GM21367 (cell line): ENCODE data around the gene CNIH2.

Experiments used
- ATAC-seq: cut with Tn5 transposase; IDR thresholded peaks from one replicate; pipeline ENCODE4 v1.9.1; 2021; ENCODE audit not compliant: unreplicated experiment

The CNIH2 gene

GRCh38 chr11:66328031-66328301, 50.0 kb downstream of the CNIH2 start:
- ATAC-seq, result no peak

GRCh38 chr11:66328302-66329144, 50.5 kb downstream of the CNIH2 start:
- no peak for ATAC-seq

GRCh38 chr11:66329165-66329673, 51.2 kb downstream of the CNIH2 start:
- no peak for ATAC-seq

- ATAC-seq, result no peak
Measured at GRCh38 chr11:66330931-66331330, 53.0 kb downstream of the CNIH2 start.

DNA sequence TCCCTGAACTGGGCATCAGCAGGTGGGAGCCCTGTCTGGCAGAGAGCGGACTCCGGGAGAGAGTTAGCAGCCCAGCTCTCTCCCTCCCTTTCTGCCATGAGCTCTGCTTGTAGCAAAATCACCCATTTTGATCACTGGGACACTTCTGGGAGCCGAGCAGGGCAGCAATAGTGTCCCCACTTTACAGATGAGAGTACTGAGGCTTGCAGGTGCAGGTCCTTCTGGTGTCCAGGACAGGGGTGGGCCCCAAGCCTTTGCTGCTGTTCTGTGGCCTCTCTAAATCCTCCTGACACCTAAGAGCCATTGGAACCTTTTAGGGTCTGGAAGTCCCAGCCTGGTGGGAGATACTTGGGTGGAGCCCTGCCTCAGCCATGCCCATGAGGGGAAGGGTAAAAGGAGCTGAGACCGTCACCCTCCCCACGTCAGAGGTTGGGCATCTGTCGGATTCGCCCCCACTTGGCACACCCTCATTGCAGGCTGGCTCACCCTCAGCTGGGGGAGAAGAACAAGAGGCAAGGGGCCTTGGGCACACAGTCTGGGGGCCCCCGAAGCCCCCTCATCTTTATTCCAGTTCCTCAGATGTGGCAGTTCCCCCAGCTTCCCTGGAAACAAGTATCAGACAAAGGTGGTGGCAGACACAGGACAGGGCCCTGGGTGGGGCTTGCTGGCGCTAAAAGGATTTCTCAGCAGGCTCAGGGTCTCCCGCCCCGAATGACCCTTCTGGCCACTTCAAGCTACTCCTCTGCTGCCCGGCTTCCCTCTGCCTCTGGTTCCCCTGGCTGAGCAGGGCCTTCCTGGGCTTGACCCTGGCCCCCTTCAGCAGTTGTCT, 53.8 kb downstream of the CNIH2 start:
- no peak for ATAC-seq

DNA sequence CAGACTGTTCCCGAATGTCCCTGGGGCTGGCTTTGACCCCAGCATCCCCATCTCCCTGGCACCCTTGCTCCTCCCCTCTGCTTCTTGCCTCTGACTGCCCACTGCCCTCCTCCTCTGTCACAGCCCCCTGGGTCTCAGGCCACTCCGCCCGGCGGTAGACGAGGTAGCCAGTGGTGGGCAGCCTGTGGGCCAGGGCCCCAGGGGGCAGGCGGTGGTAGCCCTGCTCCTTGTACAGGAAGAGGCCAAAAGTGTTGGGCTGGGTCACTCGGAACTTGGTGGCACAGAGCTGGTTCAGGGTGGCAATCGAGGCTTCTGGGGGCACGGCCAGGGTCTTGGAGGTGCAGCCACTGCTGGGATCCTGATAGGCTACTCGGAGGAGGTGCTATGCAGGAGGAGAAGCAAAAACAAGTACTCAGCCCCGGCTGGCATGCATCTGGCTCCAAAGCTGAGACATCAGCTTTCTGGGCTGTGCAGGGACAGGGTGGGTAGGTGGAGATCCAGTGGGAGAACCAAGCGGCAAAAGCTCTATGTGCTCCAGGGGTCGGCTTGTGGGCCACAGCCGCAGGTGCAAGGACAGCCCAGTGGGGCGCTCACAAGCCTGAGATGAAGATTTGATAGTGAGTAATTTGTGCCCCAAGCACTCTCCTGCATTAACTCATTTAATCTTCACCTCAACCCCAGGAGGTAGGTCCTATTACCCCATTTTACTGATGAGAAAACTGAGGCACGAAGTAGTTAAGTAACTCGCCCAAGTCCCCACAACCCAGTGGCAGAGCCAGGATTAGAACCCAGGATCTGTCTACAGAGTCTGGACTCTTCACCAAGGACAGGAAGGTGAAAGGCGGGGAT, 54.6 kb downstream of the CNIH2 start:
- ATAC-seq, result no peak

DNA sequence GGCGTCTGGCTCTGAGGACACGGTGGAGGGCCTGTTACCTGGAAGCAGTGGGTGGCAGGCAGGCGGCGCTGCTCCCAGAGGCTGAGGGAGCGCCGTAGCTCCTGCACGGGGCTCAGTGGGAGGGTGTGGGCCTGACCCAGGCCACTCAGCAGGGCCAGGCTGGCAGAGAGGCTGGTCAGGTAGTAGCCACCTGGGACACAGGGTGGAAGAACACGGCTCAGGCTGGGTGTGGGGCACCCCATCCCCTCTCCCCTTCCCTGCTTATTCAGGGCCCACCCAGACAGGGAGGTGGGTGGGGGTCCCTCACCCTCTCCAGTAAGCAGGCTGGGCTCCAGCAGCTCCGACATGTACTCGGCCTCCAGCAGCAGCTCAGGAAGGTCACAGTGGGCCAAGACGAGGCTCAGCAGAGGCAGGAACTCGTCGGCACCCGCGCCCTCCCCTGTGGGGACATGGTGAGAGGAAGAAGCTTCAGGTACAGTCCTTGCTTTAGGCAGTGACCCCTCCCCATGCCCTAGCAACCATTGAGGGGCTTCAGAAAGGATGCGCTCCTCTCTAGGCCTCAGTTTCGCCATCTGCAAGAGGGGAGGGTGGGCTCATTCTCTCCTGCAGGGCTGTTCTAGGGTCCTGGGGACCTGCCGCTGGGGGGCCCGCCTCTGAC, 55.4 kb downstream of the CNIH2 start:
- ATAC-seq, result no peak
